ENCODE results near the gene TFEB. TPM values are rescaled to one million over a fixed set of nuclear protein-coding genes. Genes with fewer than 3 reads are reported as not detected.

The TFEB gene
- total RNA-seq, 1 experiment from 2014 or later: 7.3 TPM

DNA sequence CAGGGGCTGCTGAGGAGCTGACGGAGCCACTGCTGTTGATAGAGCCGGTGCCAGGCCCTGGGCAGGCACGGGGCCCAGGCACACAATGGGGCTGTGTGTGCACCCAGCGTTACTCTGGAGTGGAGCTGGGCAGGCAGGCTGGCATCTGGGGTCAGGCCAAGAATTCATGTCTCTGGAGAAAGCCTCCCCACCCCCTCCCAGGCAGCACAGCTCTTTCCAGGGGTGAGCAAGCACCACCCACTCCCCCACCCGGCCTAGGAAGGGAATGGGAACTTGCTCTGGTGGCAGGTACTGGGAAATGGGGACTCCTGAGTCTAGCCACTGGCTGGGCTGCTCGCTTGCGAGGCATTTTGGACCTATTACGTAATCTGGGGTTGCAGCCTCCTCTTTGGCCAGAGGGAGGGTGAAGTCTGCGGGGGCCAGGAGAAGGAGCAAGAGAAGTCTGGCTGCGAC lies 22.7 kb downstream of the TFEB start:
- peak overlapping the region; percentile 58 for H3K27ac ChIP-seq
- H3K79me2 ChIP-seq (ENCODE audit: low read depth): no peaks in the 10 kb centered on the region
- no peak overlapping the region; the same call in 1 of the 2 replicates for H3K4me3 ChIP-seq
- H2AFZ ChIP-seq: no peak overlapping the region
- ChIA-PET CTCF (interaction anchor here (1.5 kb wide), 1 partner anchor 22 kb away, joined by 5 read pairs; no protein-coding TSS in a partner anchor), POLR2A (ENCODE audit: unreplicated experiment) (interaction anchor here (0.5 to 1.2 kb wide), 3 partner anchors 15 to 227 kb away, joined by 4 to 7 read pairs (median 6); no protein-coding TSS in a partner anchor)
- H3K36me3 ChIP-seq (ENCODE audit: low read depth): no peaks in the 10 kb centered on the region
- peaks cover 30% of the 10 kb centered on the region for H3F3A ChIP-seq (ENCODE audit: insufficient read depth, low read depth)
- H3K9me3 ChIP-seq (ENCODE audit: insufficient read depth, low read depth): no peaks in the 10 kb centered on the region
- BruUV-seq (replicated peaks): no TSS peak
- peak overlapping the region; percentile 65 for H3K4me2 ChIP-seq
- no peak for TF ChIP-seq CTCF (conservative IDR thresholded peaks at IDR 0.05)
- TF ChIP-seq EZH2 (IDR thresholded peaks at IDR 0.05; ENCODE audit: low read depth): no peak
- H3K9me2 ChIP-seq (ENCODE audit: insufficient read depth): no peaks in the 10 kb centered on the region; the same call in 1 of the 2 replicates
- intact Hi-C loops (cut with micrococcal nuclease; ENCODE audit: unreplicated experiment): loop anchor here (1.0 kb wide), 2 partner anchors 11 to 14 kb away; no protein-coding TSS in a partner anchor
- H3K4me1 ChIP-seq (replicated peaks; ENCODE audit: insufficient read depth): peaks cover 35% of the 10 kb centered on the region
- peak; percentile 48 to 76 for DNase-seq
- no peaks in the 10 kb centered on the region for H3K27me3 ChIP-seq (ENCODE audit: insufficient read depth, low read depth)
- no peaks in the 10 kb centered on the region for H4K20me1 ChIP-seq (ENCODE audit: insufficient read depth)

- Histone ChIP-seq H3K9me3 (ENCODE audit: insufficient read depth, low read depth) (no peaks in the 10 kb centered on the region), H3K4me2 (no peak overlapping the region), H3K4me3 (no peak overlapping the region), H2AFZ (no peak overlapping the region), H3K4me1 (replicated peaks; ENCODE audit: insufficient read depth) (peaks cover 35% of the 10 kb centered on the region), H4K20me1 (ENCODE audit: insufficient read depth) (no peaks in the 10 kb centered on the region), H3K79me2 (ENCODE audit: low read depth) (no peaks in the 10 kb centered on the region), H3K27ac (no peak overlapping the region), H3K36me3 (ENCODE audit: low read depth) (no peaks in the 10 kb centered on the region), H3F3A (ENCODE audit: insufficient read depth, low read depth) (peaks cover 30% of the 10 kb centered on the region), H3K27me3 (ENCODE audit: insufficient read depth, low read depth) (no peaks in the 10 kb centered on the region), H3K9me2 (ENCODE audit: insufficient read depth) (no peaks in the 10 kb centered on the region; the same call in 1 of the 2 replicates)
- DNase-seq: no peak
- BruUV-seq (replicated peaks): no TSS peak
- intact Hi-C loops (cut with micrococcal nuclease; ENCODE audit: unreplicated experiment): no loop called here
- CTCF ChIA-PET: no interaction called here
- POLR2A ChIA-PET (ENCODE audit: unreplicated experiment): no interaction called here
- no peak for TF ChIP-seq CTCF (conservative IDR thresholded peaks at IDR 0.05)
- TF ChIP-seq EZH2 (IDR thresholded peaks at IDR 0.05; ENCODE audit: low read depth): no peak
Measured at GRCh38 chr6:41711323-41712038, 23.9 kb downstream of the TFEB start.

DNA sequence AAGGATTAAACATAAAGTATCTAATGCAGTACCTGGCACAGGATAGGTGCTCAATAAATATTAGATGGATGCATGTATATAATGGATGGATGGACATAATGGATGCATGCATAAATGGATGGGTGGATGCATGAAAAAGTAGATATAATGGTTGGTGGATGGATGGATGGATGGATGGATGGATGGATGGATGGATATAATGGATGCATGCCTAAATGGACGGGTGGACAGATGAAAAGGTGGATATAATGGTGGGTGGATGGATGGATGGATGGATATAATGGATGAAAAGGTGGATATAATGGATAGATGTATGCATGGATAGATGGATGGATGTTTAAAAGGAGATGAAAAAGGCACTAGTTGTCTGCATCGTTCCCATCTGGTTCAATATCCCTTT lies 26.0 kb downstream of the TFEB start:
- Histone ChIP-seq H3K36me3 (ENCODE audit: low read depth) (no peaks in the 10 kb centered on the region), H2AFZ (no peak overlapping the region), H3K27me3 (ENCODE audit: insufficient read depth, low read depth) (no peaks in the 10 kb centered on the region), H4K20me1 (ENCODE audit: insufficient read depth) (no peaks in the 10 kb centered on the region), H3K4me3 (no peak overlapping the region), H3F3A (ENCODE audit: insufficient read depth, low read depth) (peaks cover 28% of the 10 kb centered on the region), H3K27ac (no peak overlapping the region), H3K9me3 (ENCODE audit: insufficient read depth, low read depth) (no peaks in the 10 kb centered on the region), H3K79me2 (ENCODE audit: low read depth) (no peaks in the 10 kb centered on the region), H3K4me1 (replicated peaks; ENCODE audit: insufficient read depth) (peaks cover 29% of the 10 kb centered on the region), H3K9me2 (ENCODE audit: insufficient read depth) (no peaks in the 10 kb centered on the region; the same call in 1 of the 2 replicates), H3K4me2 (no peak overlapping the region)
- TF ChIP-seq CTCF (conservative IDR thresholded peaks at IDR 0.05) (no peak), EZH2 (IDR thresholded peaks at IDR 0.05; ENCODE audit: low read depth) (no peak)
- DNase-seq: no peak
- intact Hi-C loops (cut with micrococcal nuclease; ENCODE audit: unreplicated experiment): no loop called here
- BruUV-seq (replicated peaks): no TSS peak
- ChIA-PET POLR2A (ENCODE audit: unreplicated experiment) (no interaction called here), CTCF (no interaction called here)
